ENCODE results near the gene IL15RA. TPM values are rescaled to one million over a fixed set of nuclear protein-coding genes. Genes with fewer than 3 reads are reported as not detected.

Gene IL15RA
- total RNA-seq, 1 experiment from 2014 or later, result 1.9 TPM

DNA sequence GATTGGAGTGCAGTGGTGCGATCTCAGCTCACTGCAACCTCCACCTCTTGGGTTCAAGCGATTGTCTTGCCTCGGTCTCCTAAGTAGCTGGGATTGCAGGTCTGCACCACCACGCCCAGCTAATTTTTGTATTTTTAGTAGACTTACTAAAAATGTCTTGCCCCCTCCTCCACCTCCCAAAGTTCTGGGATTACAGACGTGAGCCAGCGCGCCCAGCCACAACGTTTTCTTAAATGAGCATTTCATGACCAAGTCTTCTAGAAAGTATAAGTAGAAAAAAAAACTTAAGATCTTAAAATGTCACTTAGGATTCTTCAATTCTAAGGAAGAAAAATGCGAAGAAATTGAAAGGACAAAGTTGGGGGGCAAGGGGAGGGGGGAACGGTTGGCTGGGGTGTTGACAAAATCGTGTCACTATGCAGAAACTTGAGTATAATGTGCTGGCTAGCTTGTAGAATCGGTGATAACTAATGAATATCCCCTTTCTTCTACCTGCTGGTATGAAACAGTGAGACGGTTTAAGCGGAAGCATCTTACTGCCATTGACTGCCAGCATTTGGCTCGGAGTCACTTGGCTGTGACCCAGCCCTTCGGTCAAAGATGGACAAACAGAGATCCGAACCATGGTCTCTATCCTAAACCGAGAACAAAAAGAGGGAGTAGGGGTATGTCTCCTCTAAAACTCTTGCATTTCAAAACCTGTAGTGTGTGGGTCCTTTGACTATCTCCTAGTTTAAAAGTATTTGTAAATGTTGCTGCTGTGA is 74.7 kb downstream of the IL15RA start:
- ChIA-PET POLR2A (interaction anchor here (0.6 kb wide), 2 partner anchors 71 to 196 kb away, joined by 3 to 6 read pairs; no protein-coding TSS in a partner anchor), CTCF (no interaction called here)
- no peak overlapping the region for H3K4me3 Mint-ChIP-seq
- ATAC-seq, result no peak
- H3K9me3 Mint-ChIP-seq, result peaks cover 5% of the 10 kb centered on the region; the same call in 1 of the 2 replicates
- peak overlapping the region; percentile 7; the same call in 1 of the 2 replicates for H3K27ac Mint-ChIP-seq
- no peak for DNase-seq (ENCODE audit: low spot score)
- TF ChIP-seq NFATC4 (CRISPR knock-in tag; IDR thresholded peaks at IDR 0.05) (no peak), ZNF317 (CRISPR knock-in tag; IDR thresholded peaks at IDR 0.05; ENCODE audit: borderline replicate concordance, low read depth) (no peak), GTF2I (CRISPR knock-in tag; conservative IDR thresholded peaks at IDR 0.05) (no peak), IRF2 (CRISPR knock-in tag; IDR thresholded peaks at IDR 0.05; ENCODE audit: borderline replicate concordance, low read depth) (no peak), E2F1 (CRISPR knock-in tag; IDR thresholded peaks at IDR 0.05) (no peak), TCF7 (CRISPR knock-in tag; IDR thresholded peaks at IDR 0.05; ENCODE audit: low read depth) (no peak), CREB1 (CRISPR knock-in tag; IDR thresholded peaks at IDR 0.05) (no peak), ZNF263 (CRISPR knock-in tag; IDR thresholded peaks at IDR 0.05; ENCODE audit: low read depth) (no peak), USF2 (CRISPR knock-in tag; IDR thresholded peaks at IDR 0.05) (no peak), ATF2 (CRISPR knock-in tag; IDR thresholded peaks at IDR 0.05; ENCODE audit: borderline replicate concordance, low read depth) (no peak), NFE2L1 (CRISPR knock-in tag; IDR thresholded peaks at IDR 0.05) (no peak), MYBL2 (CRISPR knock-in tag; IDR thresholded peaks at IDR 0.05) (no peak), STAT6 (CRISPR knock-in tag; conservative IDR thresholded peaks at IDR 0.05; ENCODE audit: low read depth) (no peak), GABPB1 (CRISPR knock-in tag; IDR thresholded peaks at IDR 0.05) (no peak)
- peaks cover 35% of the 10 kb centered on the region for H3K36me3 Mint-ChIP-seq
- H3K27me3 Mint-ChIP-seq (ENCODE audit: low read depth), result no peaks in the 10 kb centered on the region
- H3K4me1 Mint-ChIP-seq, result no peaks in the 10 kb centered on the region

Other genes starting within 250 kb of the IL15RA start
- 319 to 326 TPM (median 321 TPM) in 3 replicates for gene GDI2, start 164.1 kb downstream of the IL15RA start, total RNA-seq (2021)
- 12.2 to 13.6 TPM (median 12.6 TPM) in 3 replicates for gene ANKRD16, start 87.7 kb downstream of the IL15RA start, total RNA-seq (2021)
- 62.8 to 66.8 TPM (median 63.7 TPM) in 3 replicates for gene FBH1, start 87.3 kb downstream of the IL15RA start, total RNA-seq (2021)
- 0.31 to 0.41 TPM (median 0.32 TPM) in 3 replicates for gene IL2RA, start 84.8 kb upstream of the IL15RA start, total RNA-seq (2021)
- 117 to 160 TPM (median 118 TPM) in 3 replicates for gene RBM17, start 111.5 kb upstream of the IL15RA start, total RNA-seq (2021)
- 30.6 to 42.5 TPM (median 40.7 TPM) in 3 replicates for gene PFKFB3, start 225.4 kb upstream of the IL15RA start, total RNA-seq (2021)

Measured in WTC11 (cell line).